ENCODE measurements around the gene FAM20B. TPM values are rescaled to one million over a fixed set of nuclear protein-coding genes. Genes with fewer than 3 reads are reported as not detected.

FAM20B gene
- total and polyA plus RNA-seq, 2 of the 8 experiments (the other 6 are each of a cell fraction or from before 2014, with no cell fraction given), result 8.3 to 36.6 TPM

DNA sequence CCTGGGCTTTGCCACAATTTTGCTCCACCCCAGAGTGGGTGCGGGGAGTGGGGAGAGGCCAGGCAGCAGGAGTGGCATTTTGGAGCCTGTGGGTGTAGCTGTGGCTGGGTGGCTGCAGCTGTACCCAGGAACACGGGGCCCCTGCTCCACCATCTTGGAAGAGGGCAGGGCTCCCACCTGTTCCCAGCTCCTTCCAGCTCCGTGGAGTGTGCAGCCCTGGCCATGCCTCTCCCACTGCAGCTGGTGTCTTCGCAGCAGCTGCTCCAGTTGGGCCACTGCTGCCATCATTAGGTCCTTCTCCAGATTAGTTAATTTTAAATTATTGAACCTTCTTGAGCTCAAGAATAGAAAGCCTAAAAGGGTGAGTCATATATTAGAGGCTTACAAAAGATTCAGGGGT lies 17.6 kb downstream of the FAM20B start (continued):
- TF ChIP-seq CHD7 (IDR thresholded peaks at IDR 0.05; ENCODE audit: insufficient replicate concordance, low read length), result no peak
- TF ChIP-seq SRF (IDR thresholded peaks at IDR 0.05; ENCODE audit: low read depth, low read length), result no peak
- no peak for TF ChIP-seq POLR2A (IDR thresholded peaks at IDR 0.05; ENCODE audit: control extremely low read depth in 1 of 2, low read depth in 2 of 2, low read length in 2 of 2)
